ENCODE results near the gene AGPAT1. TPM values are rescaled to one million over a fixed set of nuclear protein-coding genes. Genes with fewer than 3 reads are reported as not detected.

The AGPAT1 gene
- total and polyA plus RNA-seq, 2 of the 13 experiments (the other 11 are each of a cell fraction or from before 2014, with no cell fraction given): 51.3 to 139 TPM

DNA sequence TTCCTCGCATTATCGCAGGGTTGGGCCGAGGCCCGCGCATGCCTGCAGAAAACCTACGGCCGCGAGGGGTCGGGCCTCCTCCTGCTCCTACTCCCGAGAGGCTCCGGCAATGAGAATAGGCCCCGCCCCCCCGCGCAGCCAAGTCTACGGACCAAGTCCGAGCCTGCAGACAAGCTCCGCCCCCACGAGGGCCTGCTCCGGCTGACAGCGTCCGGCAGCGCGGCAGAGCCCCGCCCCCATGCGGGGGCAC lies 19.7 kb upstream of the AGPAT1 start (continued):
- TF ChIP-seq HDAC2 (CRISPR knock-in tag; IDR thresholded peaks at IDR 0.05) (no peak; the same call in 1 of the 2 replicates), EP300 (IDR thresholded peaks at IDR 0.05; ENCODE audit: low read depth in 2 of 2, low read length in 2 of 2) (peak; percentile 32 to 60; a peak in 1 of 4 replicates), EP300 (CRISPR knock-in tag; IDR thresholded peaks at IDR 0.05; ENCODE audit: borderline replicate concordance) (no peak), CEBPG (CRISPR knock-in tag; IDR thresholded peaks at IDR 0.05) (peak; percentile 40; the same call in 1 of the 2 replicates), POLR2AphosphoS5 (IDR thresholded peaks at IDR 0.05; ENCODE audit: low read depth, low read length) (no peak), TFDP2 (CRISPR knock-in tag; IDR thresholded peaks at IDR 0.05) (no peak), TARDBP (CRISPR knock-in tag; IDR thresholded peaks at IDR 0.05) (no peak), SRSF1 (optimal IDR thresholded peaks at IDR 0.05; ENCODE audit: low read depth, low read length) (peak; percentile 16), SP4 (CRISPR knock-in tag; IDR thresholded peaks at IDR 0.05) (peak; percentile 96; the same call in 1 of the 2 replicates), SP1 (IDR thresholded peaks at IDR 0.05) (no peak), SP1 (CRISPR knock-in tag; IDR thresholded peaks at IDR 0.05) (no peak), ZNF138 (CRISPR knock-in tag; IDR thresholded peaks at IDR 0.05; ENCODE audit: low read depth) (no peak), ZNF225 (CRISPR knock-in tag; IDR thresholded peaks at IDR 0.05) (no peak), ZNF354B (CRISPR knock-in tag; IDR thresholded peaks at IDR 0.05) (no peak), ZNF569 (CRISPR knock-in tag; IDR thresholded peaks at IDR 0.05; ENCODE audit: borderline replicate concordance) (no peak), ZNF788 (CRISPR knock-in tag; IDR thresholded peaks at IDR 0.05; ENCODE audit: borderline replicate concordance) (peak; percentile 23; the same call in 1 of the 2 replicates), ZNF781 (CRISPR knock-in tag; IDR thresholded peaks at IDR 0.05; ENCODE audit: borderline replicate concordance, not compliant biosample characterization) (no peak), RFX5 (IDR thresholded peaks at IDR 0.05; ENCODE audit: low read depth, low read length) (peak; percentile 11; the same call in 1 of the 2 replicates), REPIN1 (CRISPR knock-in tag; IDR thresholded peaks at IDR 0.05; ENCODE audit: borderline replicate concordance, low read depth) (no peak), ZBTB26 (CRISPR knock-in tag; IDR thresholded peaks at IDR 0.05; ENCODE audit: borderline replicate concordance) (no peak), POGZ (CRISPR knock-in tag; IDR thresholded peaks at IDR 0.05) (no peak; the same call in 1 of the 2 replicates)
- TF ChIP-seq, protein P1, sequence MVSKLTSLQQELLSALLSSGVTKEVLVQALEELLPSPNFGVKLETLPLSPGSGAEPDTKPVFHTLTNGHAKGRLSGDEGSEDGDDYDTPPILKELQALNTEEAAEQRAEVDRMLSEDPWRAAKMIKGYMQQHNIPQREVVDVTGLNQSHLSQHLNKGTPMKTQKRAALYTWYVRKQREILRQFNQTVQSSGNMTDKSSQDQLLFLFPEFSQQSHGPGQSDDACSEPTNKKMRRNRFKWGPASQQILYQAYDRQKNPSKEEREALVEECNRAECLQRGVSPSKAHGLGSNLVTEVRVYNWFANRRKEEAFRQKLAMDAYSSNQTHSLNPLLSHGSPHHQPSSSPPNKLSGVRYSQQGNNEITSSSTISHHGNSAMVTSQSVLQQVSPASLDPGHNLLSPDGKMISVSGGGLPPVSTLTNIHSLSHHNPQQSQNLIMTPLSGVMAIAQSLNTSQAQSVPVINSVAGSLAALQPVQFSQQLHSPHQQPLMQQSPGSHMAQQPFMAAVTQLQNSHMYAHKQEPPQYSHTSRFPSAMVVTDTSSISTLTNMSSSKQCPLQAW (CRISPR knock-in tag; IDR thresholded peaks at IDR 0.05): peak; percentile 80; the same call in 1 of the 2 replicates
- TF ChIP-seq, protein P2, sequence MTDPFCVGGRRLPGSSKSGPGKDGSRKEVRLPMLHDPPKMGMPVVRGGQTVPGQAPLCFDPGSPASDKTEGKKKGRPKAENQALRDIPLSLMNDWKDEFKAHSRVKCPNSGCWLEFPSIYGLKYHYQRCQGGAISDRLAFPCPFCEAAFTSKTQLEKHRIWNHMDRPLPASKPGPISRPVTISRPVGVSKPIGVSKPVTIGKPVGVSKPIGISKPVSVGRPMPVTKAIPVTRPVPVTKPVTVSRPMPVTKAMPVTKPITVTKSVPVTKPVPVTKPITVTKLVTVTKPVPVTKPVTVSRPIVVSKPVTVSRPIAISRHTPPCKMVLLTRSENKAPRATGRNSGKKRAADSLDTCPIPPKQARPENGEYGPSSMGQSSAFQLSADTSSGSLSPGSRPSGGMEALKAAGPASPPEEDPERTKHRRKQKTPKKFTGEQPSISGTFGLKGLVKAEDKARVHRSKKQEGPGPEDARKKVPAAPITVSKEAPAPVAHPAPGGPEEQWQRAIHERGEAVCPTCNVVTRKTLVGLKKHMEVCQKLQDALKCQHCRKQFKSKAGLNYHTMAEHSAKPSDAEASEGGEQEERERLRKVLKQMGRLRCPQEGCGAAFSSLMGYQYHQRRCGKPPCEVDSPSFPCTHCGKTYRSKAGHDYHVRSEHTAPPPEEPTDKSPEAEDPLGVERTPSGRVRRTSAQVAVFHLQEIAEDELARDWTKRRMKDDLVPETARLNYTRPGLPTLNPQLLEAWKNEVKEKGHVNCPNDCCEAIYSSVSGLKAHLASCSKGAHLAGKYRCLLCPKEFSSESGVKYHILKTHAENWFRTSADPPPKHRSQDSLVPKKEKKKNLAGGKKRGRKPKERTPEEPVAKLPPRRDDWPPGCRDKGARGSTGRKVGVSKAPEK (CRISPR knock-in tag; IDR thresholded peaks at IDR 0.05; ENCODE audit: borderline replicate concordance): 0 out of 2 replicates have a peak, but pooled peaks have one; percentile 24
- TF ChIP-seq, protein P3, sequence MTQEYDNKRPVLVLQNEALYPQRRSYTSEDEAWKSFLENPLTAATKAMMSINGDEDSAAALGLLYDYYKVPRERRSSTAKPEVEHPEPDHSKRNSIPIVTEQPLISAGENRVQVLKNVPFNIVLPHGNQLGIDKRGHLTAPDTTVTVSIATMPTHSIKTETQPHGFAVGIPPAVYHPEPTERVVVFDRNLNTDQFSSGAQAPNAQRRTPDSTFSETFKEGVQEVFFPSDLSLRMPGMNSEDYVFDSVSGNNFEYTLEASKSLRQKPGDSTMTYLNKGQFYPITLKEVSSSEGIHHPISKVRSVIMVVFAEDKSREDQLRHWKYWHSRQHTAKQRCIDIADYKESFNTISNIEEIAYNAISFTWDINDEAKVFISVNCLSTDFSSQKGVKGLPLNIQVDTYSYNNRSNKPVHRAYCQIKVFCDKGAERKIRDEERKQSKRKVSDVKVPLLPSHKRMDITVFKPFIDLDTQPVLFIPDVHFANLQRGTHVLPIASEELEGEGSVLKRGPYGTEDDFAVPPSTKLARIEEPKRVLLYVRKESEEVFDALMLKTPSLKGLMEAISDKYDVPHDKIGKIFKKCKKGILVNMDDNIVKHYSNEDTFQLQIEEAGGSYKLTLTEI (CRISPR knock-in tag; conservative IDR thresholded peaks at IDR 0.05): no peak
